NCI-H2081 (cell line): Measurements from ENCODE around the gene NKD1.

ENCODE experiments used
- DNase-seq, 2 experiments: peaks; one replicate each; lab custom pipeline; 2025; lab: John Stamatoyannopoulos, UW

Gene NKD1

GRCh38 chr16:50673496-50674275 lies 125.5 kb downstream of the NKD1 start:
- no peak for DNase-seq

GRCh38 chr16:50674831-50675230 lies 126.6 kb downstream of the NKD1 start:
- no peak for DNase-seq

GRCh38 chr16:50675686-50676610 lies 127.8 kb downstream of the NKD1 start:
- no peak for DNase-seq

GRCh38 chr16:50676684-50677225 lies 128.6 kb downstream of the NKD1 start:
- no peak for DNase-seq

GRCh38 chr16:50677351-50677750 lies 129.2 kb downstream of the NKD1 start:
- no peak for DNase-seq

- no peak for DNase-seq
Observed at GRCh38 chr16:50678531-50678930, 130.3 kb downstream of the NKD1 start.

- DNase-seq, result no peak
Observed at GRCh38 chr16:50679266-50679665, 131.1 kb downstream of the NKD1 start.

GRCh38 chr16:50679676-50680555 lies 131.7 kb downstream of the NKD1 start:
- DNase-seq, result no peak

GRCh38 chr16:50680556-50680893 lies 132.3 kb downstream of the NKD1 start:
- no peak for DNase-seq

- DNase-seq, result no peak
Observed at GRCh38 chr16:50681021-50681885, 133.1 kb downstream of the NKD1 start, which contains the start of gene SNX20. SNX20 (minus strand) TSS chr16:50681312; CDS start chr16:50677526, 3,786 bp downstream.

- DNase-seq, result no peak
Observed at GRCh38 chr16:50683689-50684374, 135.6 kb downstream of the NKD1 start.

- no peak for DNase-seq
Observed at GRCh38 chr16:50684823-50685461, 136.7 kb downstream of the NKD1 start.

- DNase-seq, result no peak
Observed at GRCh38 chr16:50685462-50686063, 137.4 kb downstream of the NKD1 start.

- no peak for DNase-seq
Observed at GRCh38 chr16:50688083-50688482, 139.9 kb downstream of the NKD1 start.

- DNase-seq, result no peak
Observed at GRCh38 chr16:50688867-50689266, 140.7 kb downstream of the NKD1 start.

GRCh38 chr16:50690177-50690576 lies 142.0 kb downstream of the NKD1 start:
- no peak for DNase-seq

GRCh38 chr16:50692644-50692998 lies 144.4 kb downstream of the NKD1 start:
- DNase-seq, result no peak

GRCh38 chr16:50692999-50693781 lies 145.0 kb downstream of the NKD1 start, which contains the start of gene NOD2:
NOD2 (plus strand) TSS chr16:50693606; CDS start chr16:50699496, 5,890 bp downstream.
- no peak for DNase-seq
